ENCODE data around the gene CRYGC.

Gene CRYGC

GRCh38 chr2:208129744-208130711 lies at the start of gene CRYGC:
CRYGC (minus strand) TSS chr2:208129828; CDS start chr2:208129792, 36 bp downstream.
- DNase-seq (ENCODE audit: low read depth in 2 of 3, low spot score in 2 of 3): no peak

DNA sequence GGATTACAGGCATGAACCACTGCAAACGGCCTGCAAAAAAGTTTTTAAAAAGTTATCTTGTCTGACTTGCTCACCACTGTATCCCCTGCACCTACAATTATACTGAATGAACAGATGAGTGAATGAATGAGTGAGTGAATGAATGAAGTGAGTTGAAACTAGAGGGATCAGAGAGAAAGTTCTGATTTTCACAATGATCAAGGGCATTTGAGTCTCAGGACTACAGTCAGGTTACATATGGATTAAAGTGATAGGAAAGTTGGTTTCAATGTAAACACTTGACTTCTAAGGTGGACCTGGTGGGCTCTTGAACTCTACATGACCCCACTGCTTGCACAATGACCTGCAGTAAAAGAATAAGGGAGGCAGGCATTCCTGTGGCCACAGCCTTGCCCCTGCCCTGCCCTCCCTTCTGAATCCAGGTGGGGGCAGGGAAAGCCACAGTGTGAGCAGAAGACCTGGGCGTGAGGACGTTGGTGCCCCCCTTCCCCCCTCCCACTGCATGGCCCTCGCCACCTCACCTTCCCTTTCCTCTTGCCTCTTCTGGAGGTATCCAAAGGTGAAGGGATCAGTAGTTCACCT lies 49.5 kb upstream of the CRYGC start:
- DNase-seq (ENCODE audit: low read depth in 2 of 3, low spot score in 2 of 3): no peak

- no peak for DNase-seq (ENCODE audit: low read depth in 2 of 3, low spot score in 2 of 3)
Observed at GRCh38 chr2:208175840-208176153, 46.2 kb upstream of the CRYGC start.

DNA sequence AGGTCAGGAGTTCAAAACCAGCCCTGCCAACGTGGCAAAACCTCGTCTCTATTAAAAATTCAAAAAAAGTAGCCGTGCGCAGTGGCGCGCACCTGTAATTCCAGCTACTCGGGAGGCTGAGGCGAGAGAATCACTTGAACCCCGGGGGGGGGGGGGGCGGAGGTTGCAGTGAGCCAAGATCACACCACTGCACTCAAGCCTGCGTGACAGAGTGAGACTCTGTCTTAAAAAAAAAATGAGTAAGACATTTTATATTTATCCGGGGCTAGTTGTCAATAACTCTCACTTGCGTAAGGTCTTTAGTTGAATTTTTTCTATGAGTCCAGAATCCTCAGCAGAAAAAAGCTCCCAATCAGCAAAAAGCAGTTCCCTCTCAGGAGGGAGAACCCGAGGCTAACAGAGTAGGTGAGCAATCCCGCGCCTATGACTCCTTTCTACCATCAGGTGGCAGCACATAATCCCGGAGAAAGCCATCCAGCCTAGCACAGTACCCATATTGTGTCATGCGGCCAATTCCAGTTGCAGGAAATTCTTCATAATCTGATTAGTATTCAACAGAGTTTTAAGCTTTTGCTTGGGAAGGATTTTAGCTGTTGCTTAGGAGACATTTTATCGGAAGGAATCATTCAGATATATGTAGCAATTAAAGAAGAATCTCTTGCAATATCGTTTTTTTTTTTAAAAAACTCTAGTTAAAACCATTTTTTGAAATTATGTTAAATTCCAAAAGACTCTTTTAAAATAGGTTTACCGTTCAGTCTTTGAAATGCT lies 45.6 kb upstream of the CRYGC start:
- peak; percentile 5 to 22 (median 12) for DNase-seq (ENCODE audit: low read depth in 2 of 3, low spot score in 2 of 3)

- no peak for DNase-seq (ENCODE audit: low read depth in 2 of 3, low spot score in 2 of 3)
Observed at GRCh38 chr2:208174144-208174543, 44.5 kb upstream of the CRYGC start.

GRCh38 chr2:208172125-208172524 lies 42.5 kb upstream of the CRYGC start:
- DNase-seq (ENCODE audit: low read depth in 2 of 3, low spot score in 2 of 3): no peak

DNA sequence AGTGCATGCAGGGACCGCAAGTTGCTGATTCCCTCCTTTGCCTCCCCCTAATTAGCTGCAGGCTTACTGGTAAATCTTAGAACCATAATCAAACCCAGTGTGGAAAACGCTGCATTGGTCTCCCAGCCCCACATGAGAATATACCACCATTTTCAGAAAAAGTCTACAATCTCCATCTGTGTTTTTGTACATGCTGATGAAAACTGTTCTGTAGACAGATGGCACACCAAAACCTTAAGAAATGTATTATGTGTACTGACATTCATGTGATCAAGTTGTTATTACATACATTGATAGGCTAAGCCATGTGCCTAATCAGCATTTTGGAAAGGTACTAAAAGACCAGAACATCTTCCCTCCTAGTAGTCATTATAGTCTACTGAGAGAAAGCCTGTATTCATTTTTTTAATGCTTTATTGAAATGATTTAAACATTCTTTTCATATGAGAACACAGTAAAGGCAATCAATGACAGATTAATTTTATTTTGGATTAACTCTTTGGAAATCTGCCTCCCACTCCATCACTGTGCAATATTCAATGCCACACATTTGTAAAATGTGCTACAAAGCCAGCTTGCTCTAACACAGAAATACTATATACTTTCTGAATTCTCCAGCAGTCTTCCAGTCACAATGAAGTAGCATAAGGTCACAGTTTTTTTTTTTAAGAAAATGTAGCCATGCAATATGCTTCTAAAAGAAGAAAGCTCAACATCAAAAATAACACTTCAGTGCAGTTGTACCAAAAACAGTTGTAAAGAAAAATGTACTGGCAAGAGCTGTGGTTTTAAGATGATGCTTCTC lies 35.5 kb upstream of the CRYGC start:
- DNase-seq (ENCODE audit: low read depth in 2 of 3, low spot score in 2 of 3): no peak

GRCh38 chr2:208163489-208163888 lies 33.9 kb upstream of the CRYGC start, which contains the start of gene CRYGA:
CRYGA (minus strand) TSS chr2:208163589; CDS start chr2:208163556, 33 bp downstream.
- DNase-seq (ENCODE audit: low read depth in 2 of 3, low spot score in 2 of 3): no peak

DNA sequence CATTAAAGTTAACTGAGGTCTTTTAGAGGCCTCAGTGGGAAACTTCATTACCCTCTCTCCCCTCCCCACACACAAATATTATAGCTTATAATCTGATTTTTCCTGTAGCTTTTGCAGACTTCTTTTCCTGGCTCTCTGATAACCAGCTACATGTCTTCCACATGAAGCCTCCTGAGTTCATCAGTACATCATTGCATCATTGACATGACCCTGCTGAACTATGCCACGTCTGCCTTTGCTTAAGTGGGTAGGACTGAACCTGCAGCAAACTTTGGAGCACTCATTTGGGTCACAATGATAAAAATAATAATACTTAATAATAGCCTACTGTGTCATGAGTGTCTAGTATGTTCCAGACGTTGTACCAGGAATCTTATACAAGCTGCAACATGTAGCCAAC lies 26.8 kb upstream of the CRYGC start:
- no peak for DNase-seq (ENCODE audit: low read depth in 2 of 3, low spot score in 2 of 3)

DNA sequence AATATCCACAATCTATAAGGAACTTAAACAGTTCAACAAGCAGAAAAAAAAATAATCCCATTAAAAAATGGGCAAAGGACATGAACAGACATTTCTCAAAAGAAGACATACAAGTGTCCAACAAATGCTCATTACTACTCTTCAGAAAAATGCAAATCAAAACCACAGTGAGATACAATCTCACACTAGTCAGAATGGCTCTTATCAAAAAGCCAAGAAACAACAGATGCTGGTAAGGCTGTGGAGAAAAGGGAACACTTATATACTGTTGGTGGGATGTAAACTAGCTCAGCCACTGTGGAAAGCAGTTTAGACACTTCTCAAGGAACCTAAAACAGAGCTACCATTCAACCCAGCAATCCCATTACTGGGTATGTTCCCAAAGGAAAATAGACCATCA lies 23.5 kb upstream of the CRYGC start:
- no peak for DNase-seq (ENCODE audit: low read depth in 2 of 3, low spot score in 2 of 3)

- no peak for DNase-seq (ENCODE audit: low read depth in 2 of 3, low spot score in 2 of 3)
Observed at GRCh38 chr2:208150956-208151355, 21.3 kb upstream of the CRYGC start.

DNA sequence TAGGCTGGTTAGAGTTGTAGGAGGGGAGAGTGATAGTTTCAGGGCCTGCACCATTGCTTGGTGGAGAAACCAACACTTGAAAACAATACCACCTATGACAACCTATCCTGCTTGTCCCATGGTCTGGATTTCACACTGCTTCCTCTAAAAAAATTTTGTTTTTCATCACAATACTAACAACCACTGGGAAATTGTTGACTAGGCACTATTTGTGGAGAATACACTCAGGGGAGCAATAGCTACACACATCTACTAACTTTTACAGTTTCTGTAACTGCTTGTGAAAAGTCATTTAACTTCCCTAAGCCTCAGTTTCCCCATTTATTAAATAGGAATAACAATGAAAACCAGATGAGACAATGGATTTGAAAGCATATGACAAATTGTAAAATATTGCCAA lies 20.5 kb upstream of the CRYGC start:
- no peak for DNase-seq (ENCODE audit: low read depth in 2 of 3, low spot score in 2 of 3)

DNA sequence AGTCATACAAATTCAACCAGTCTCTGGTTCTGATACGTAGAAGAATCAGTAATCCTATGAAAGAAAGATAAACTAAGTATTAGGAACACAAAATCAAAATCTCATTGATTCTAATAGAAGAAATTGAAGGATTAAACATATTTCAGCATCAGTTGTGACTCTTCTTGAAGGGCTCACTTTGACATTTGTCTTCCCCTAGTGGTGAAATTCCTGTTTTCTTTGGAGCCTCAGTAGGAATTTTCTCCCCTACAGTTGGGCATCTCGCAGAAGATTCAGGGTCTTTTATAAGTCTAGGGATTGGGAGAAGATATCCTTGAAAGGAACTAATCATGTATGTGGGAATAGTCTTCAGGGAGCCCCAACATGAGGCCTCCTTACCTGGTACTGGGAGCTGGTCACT lies 19.2 kb upstream of the CRYGC start:
- no peak for DNase-seq (ENCODE audit: low read depth in 2 of 3, low spot score in 2 of 3)

DNA sequence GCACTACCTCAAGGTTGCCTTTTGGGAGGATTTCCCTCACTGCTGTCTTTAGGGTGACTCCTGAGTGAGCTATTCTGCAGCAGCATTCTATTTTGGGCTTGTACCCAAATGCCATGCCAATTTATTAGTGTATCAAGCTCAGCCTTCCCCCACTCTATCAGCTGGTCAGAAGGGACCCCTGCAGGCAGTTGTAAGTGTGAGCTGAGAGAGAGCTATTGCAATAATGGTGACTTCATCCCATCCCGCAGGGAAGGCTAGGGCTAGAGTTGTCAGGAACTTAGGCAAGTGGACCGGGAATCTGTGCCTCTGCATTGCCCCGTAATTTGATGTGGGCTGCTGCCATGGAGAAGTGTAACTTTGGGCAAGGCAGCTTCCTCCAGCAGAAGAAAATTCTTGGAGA lies 18.1 kb upstream of the CRYGC start:
- DNase-seq (ENCODE audit: low read depth in 2 of 3, low spot score in 2 of 3): no peak

GRCh38 chr2:208147008-208147407 lies 17.4 kb upstream of the CRYGC start:
- no peak for DNase-seq (ENCODE audit: low read depth in 2 of 3, low spot score in 2 of 3)

DNA sequence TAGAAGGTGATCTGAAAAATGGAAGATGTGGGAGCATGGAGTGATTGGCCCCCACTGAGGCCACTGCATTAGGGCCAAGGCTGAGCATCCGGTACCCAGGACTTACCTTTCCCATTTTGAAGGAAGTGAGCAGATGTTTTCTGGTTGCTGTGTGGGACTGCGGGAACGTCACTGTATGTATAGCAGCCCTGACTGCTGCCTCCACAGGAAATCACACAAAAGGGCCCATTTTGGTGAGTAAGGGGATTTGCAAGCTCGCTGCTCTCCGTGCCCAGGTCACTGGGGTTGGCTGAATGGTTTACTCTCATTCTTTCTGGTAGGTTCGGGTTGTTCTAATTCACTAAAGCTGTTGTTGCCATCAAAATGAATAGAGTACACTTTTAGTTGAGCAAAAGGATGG lies 16.4 kb upstream of the CRYGC start, which contains the start of gene CRYGB:
TSS of gene CRYGB (minus strand) at position 153 of the 400 bp plus-strand sequence. CDS start at position 115, 38 bp downstream.
- no peak for DNase-seq (ENCODE audit: low read depth in 2 of 3, low spot score in 2 of 3)

DNA sequence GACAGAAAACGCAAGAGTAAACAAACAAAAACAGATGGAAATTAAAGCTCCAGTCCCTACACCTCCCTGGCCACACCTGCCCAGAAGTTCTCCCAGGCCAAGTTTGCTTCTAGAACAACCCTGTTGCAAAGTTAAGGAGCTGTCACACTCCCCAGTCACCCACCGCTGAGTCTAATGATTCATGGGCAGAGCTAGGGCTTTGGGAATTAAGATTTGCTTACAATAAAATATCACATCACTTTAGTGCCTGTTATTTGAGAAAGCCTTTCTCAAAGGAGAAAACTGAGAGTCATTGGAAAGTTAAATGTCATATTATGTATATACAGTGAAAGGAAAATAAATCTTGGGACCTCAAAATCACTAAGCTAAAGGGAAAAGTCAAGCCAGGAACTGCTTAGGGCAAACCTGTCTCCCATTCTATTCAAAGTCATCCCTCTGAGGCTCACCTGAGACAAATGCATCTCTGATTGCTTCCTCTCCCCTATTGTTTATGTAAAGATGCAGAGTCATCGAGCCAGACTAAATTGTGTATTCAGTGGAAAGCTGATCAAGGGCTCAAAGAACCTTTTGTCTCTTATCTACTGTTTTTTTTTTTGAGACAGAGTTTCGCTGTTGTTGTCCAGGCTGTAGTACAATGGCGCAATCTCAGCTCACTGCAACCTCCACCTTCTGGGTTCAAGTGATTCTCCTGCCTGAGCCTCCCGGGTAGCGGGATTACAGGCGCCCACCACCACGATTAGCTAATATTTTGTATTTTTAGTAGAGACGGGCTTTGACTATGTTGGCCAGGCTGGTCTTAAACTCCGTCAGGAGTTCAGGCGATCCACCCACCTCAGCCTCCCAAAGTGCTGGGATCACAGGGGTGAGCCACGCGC lies 13.5 kb upstream of the CRYGC start:
- DNase-seq (ENCODE audit: low read depth in 2 of 3, low spot score in 2 of 3): no peak

DNA sequence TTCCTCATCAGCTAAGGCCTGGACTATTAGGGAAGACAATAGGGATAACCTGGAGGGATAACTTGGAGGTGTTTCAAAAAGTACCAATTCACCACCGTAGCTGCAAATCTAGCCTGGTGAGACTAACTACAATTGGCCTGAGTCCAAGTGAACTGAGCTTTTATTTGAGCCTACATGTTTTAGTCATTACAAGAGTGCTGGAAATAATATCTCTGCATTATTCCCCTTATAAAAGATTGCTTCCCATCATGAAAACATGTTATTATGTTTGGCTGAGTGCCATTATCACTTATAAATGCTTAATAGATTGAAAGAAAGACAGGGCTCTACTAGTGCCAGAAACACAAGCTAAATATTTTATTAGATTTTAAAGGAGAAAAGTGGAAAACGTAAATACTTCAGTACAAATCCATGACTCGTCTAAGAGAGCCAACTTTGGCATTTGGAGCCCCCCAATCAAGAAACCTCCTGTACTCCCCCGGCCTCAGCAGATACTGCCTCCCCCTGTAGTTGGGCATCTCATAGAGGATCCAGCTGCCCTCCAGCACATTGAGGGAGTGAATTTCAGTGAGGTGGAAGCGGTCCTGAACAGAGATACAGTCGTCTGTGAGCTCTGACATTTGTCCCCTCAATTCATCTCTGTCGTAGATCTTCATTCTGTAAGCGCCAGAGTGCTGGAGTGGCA lies 12.8 kb upstream of the CRYGC start:
- no peak for DNase-seq (ENCODE audit: low read depth in 2 of 3, low spot score in 2 of 3)

GRCh38 chr2:208139447-208139846 lies 9.8 kb upstream of the CRYGC start:
- DNase-seq (ENCODE audit: low read depth in 2 of 3, low spot score in 2 of 3): no peak
